GM10847 (cell line): ENCODE data around the gene POLRMT.

Experiments
- POLR2A ChIP-seq: IDR thresholded peaks from 2 replicates; pipeline ENCODE4 v1.6.1; 2011; ENCODE audit not compliant: insufficient read length; ENCODE audit errors: extremely low read depth

POLRMT gene

DNA sequence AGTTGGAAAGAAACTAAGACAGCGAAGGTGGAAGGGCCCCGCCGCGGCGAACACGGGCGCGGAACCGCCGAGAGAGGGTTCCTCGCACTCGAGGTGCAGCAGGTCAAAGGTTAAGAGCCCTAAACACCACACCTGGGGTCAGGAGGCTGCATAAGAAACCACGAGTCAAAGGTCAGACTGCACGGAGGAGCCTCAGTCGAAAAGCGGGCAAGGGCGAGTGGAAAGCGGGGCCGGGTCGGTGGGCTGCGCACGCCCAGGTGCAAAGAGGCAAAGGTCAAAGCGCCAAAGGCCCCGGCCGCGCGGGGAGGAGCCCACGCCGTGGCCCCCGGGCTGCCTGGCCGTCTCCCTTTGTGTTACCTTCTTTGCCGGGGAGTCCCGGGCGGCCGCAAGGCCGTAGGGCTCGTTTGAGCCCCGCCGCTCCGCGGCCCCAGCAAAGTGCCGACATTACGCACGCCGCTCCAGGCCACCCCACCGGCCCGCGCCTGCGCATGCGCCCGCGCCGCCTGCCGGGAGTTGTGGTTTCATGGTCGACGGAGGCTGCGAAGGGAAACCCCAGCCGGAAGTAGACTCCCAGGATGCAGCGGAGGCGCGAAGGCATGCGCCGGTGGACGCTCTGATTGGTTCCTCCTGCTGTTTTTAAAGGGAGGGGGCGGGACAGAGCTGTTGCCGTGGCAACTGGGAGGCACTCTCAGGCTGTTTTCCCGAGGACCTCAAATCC, at the start of gene POLRMT:
Gene POLRMT, minus strand, starts transcription at position 470 of the 718 bp plus-strand sequence. Its CDS starts 25 bp downstream, at position 445.
- TF ChIP-seq POLR2A: peak; percentile 54

DNA sequence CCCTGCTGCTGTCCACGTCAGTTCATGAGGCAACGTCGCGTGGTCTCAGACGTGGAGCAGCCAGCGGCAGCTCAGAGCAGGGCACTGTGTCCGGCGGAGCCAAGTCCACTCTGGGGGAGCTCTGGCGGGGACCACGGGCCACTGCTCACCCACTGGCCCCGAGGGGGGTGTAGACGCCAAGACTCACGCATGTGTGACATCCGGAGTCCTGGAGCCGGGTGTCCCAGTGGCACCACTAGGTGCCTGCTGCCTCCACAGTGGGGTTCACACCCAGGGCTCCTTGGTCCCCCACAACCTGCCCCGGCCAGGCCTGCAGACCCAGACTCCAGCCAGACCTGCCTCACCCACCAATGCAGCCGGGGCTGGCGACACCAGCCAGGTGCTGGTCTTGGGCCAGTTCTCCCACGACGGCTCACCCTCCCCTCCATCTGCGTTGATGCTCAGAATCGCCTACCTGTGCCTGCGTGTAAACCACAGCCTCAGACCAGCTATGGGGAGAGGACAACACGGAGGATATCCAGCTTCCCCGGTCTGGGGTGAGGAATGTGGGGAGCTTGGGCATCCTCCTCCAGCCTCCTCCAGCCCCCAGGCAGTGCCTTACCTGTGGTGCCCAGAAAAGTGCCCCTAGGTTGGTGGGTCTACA, 49.5 kb upstream of the POLRMT start:
- TF ChIP-seq POLR2A: no peak

DNA sequence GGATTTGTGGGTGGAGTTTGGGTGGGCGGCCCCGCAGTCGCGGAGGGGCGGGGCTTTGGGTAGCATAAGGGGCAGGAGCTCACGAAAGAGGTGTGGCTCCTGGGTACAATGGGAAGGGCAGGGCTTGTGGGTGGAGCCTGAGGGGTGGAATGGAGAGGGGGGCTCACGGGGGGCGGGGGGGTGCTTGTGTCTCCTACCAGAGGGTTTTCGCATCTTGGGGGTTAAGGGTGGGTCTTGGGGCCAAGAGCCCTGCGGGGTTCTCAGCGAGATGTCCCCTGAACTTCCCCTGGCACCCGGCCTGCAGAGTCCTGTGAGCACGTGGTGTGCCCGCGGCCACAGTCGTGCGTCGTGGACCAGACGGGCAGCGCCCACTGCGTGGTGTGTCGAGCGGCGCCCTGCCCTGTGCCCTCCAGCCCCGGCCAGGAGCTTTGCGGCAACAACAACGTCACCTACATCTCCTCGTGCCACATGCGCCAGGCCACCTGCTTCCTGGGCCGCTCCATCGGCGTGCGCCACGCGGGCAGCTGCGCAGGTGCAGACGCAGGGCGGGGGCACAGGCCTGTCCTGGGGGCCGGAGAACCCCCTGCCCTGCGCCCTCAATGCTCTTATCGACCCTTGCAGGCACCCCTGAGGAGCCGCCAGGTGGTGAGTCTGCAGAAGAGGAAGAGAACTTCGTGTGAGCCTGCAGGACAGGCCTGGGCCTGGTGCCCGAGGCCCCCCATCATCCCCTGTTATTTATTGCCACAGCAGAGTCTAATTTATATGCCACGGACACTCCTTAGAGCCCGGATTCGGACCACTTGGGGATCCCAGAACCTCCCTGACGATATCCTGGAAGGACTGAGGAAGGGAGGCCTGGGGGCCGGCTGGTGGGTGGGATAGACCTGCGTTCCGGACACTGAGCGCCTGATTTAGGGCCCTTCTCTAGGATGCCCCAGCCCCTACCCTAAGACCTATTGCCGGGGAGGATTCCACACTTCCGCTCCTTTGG, 48.0 kb upstream of the POLRMT start:
- no peak for TF ChIP-seq POLR2A

- TF ChIP-seq POLR2A: peak; percentile 63
Measured at GRCh38 chr19:680287-681028, 47.1 kb upstream of the POLRMT start.

- no peak for TF ChIP-seq POLR2A
Measured at GRCh38 chr19:679418-680286, 46.3 kb upstream of the POLRMT start.

DNA sequence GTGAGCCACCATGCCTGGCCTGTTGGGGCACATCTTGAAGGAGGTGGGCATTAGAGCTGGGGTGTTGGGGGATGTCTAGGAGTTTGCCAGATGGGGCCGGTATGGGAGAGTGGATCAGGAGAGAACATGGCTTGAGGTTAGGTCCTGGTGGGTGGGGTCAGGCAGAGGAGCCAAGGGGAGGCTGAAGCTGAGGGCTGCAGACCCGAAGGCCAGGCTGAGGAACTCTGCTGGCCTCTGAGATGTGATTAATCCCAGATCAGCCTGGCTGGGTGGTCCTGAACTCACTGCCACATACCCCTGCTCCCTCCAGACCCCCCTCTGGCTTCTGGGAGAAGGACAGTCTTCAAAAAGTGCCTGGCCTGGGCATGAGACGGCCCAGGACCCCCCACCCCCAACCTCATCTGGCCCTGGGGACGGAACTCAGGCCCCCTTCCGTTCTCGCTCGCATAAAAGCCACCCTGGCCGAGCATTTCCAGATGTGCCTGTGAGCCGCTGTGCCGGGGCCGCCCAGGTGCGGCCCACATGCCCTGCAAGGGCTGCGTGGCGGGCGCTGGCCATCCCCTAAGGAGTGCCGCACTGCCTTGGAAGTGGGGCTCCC, 45.6 kb upstream of the POLRMT start:
- TF ChIP-seq POLR2A: no peak

DNA sequence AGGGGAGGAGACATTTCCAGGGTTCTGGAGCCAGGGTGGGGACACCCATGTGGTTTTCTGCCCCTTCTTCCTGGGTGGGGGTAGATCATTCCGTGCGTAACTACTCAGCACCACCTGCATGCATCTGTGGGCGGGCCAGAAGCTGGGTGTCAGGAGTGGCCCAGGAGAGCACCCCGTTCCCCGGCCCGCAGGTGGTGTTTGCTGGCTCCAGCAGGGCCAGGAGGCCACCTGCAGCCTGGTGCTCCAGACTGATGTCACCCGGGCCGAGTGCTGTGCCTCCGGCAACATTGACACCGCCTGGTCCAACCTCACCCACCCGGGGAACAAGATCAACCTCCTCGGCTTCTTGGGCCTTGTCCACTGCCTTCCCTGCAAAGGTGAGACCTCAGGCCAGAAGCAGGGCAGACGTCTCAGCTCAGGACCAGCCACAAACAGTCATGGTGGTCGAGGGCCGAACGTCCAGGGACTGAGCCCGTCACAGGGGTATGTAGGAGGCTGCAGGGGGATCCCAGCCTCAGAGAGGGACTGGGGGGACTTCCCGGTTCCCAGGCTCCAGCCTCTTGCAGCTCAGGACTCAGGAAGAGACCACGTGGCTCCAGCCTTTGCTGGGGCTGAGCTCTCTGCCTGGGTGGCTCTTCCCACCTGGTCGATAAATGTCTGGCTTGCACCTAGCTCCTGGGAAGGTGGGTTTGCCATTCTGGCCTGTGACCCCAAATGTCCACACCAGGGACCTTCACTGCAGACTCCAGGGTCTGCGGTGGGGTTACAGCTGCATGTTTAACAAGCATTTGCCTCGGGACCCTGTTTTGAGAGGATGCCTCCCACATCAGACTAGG, 44.5 kb upstream of the POLRMT start:
- no peak for TF ChIP-seq POLR2A

- no peak for TF ChIP-seq POLR2A
Measured at GRCh38 chr19:677201-677600, 43.9 kb upstream of the POLRMT start.

- no peak for TF ChIP-seq POLR2A
Measured at GRCh38 chr19:676339-677105, 43.2 kb upstream of the POLRMT start, which contains the start of gene FSTL3. Gene FSTL3 (plus strand): TSS chr19:676392. CDS start chr19:676424, 32 bp downstream.

DNA sequence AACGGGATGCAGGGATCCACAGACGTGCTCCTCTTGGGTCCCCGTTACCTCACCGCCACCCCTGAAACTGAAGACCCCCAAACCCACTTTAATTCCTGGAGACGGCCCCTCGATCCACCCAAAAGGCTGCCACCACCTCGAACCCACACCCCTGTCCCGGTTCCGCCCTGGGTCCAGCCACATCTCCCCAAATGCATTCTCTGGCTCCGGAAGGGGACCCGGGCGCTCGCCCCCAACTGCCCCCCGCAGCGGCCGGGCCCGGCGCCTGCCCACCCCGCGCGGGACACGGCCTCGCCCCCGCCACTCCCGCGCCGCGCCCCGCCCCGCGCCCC, 42.6 kb upstream of the POLRMT start:
- TF ChIP-seq POLR2A: no peak

GRCh38 chr19:674282-675151, 41.2 kb upstream of the POLRMT start:
- TF ChIP-seq POLR2A: no peak
